PC-9 (cell line): ENCODE data around the gene ZWINT.

Experiments used
- EZH2 ChIP-seq: fragments of 200-600 bp; sonication (generic); IDR thresholded peaks from 2 replicates; pipeline ENCODE4 v1.8.0; 2017; ENCODE audit warnings: antibody characterized with exemption, low read depth
- TF ChIP-seq, protein P1 (sequence below): fragments of 200-600 bp; sonication (generic); conservative IDR thresholded peaks from 2 replicates; pipeline ENCODE4 v1.6.1; 2017; ENCODE audit warnings: mixed run types, antibody characterized with exemption, mild to moderate bottlenecking, moderate library complexity

GRCh38 chr10:56341612-56342011, 19.4 kb downstream of the ZWINT start:
- TF ChIP-seq EZH2, result no peak
- TF ChIP-seq, protein P1, sequence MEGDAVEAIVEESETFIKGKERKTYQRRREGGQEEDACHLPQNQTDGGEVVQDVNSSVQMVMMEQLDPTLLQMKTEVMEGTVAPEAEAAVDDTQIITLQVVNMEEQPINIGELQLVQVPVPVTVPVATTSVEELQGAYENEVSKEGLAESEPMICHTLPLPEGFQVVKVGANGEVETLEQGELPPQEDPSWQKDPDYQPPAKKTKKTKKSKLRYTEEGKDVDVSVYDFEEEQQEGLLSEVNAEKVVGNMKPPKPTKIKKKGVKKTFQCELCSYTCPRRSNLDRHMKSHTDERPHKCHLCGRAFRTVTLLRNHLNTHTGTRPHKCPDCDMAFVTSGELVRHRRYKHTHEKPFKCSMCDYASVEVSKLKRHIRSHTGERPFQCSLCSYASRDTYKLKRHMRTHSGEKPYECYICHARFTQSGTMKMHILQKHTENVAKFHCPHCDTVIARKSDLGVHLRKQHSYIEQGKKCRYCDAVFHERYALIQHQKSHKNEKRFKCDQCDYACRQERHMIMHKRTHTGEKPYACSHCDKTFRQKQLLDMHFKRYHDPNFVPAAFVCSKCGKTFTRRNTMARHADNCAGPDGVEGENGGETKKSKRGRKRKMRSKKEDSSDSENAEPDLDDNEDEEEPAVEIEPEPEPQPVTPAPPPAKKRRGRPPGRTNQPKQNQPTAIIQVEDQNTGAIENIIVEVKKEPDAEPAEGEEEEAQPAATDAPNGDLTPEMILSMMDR, result no peak
